Psoas muscle (tissue), 8 donors: ENCODE results near the gene CNDP2. TPM values are rescaled to one million over a fixed set of nuclear protein-coding genes. Genes with fewer than 3 reads are reported as not detected.

Experiments
- ATAC-seq, 4 donors: fragments of 200-7000 bp; cut with Tn5 transposase; one replicate each; pipeline ENCODE4 v1.9.1; 2020; ENCODE audit warnings: moderate library complexity in 3 of 4, mild to moderate bottlenecking in 2 of 4
- DNase-seq, 2 donors: peaks; one replicate each; pipeline ENCODE4 v3.0.0-alpha.2; 2020
- H3K27ac ChIP-seq: fragments of 200-600 bp; one replicate; pipeline ENCODE4 v1.8.0; 2022
- H3K27me3 ChIP-seq, 3 donors: fragments of 200-600 bp in 1 of 3; one replicate each; pipeline versions ENCODE4 v1.6.1 to v1.8.0; 2013 to 2022; ENCODE audit warnings: low read length in 2 of 3, mild to moderate bottlenecking in 2 of 3, moderate library complexity in 1 of 3; ENCODE audit not compliant: insufficient read depth in 3 of 3
- H3K36me3 ChIP-seq, 2 donors: fragments of 200-600 bp in 1 of 2; one replicate each; pipeline versions ENCODE4 v1.6.1 to v1.8.0; 2013 to 2022; ENCODE audit warnings: low read depth in 1 of 2, mild to moderate bottlenecking in 1 of 2, moderate library complexity in 1 of 2; ENCODE audit not compliant: insufficient read depth in 1 of 2
- H3K4me1 ChIP-seq: fragments of 200-600 bp; one replicate; pipeline ENCODE4 v1.8.0; 2022
- H3K4me3 ChIP-seq: fragments of 200-600 bp; one replicate; pipeline ENCODE4 v1.8.0; 2022; ENCODE audit warnings: mild to moderate bottlenecking
- H3K9me3 ChIP-seq: fragments of 200-600 bp; one replicate; pipeline ENCODE4 v1.8.0; 2022
- WGBS, 3 donors: extraction: QIAGEN DNeasy Blood & Tissue Kit; methylation state at CpG; one replicate each; pipeline versions ENCODE4 v1.1.6 to v1.1.7; 2013; 5-methylcytosine and 5-hydroxymethylcytosine counted together
- intact Hi-C, 2 donors: fragments of 100-400 bp; cut with DNase I; formaldehyde crosslinking; loops; one replicate each; pipeline versions ENCODE4 v1.11.0 to v1.14.2; 2022
- polyA plus RNA-seq, 3 donors: library from polyadenylated mRNA; stranded (reverse); fragments of 200-250 nt; gene quantifications; one replicate each; pipeline ENCODE4 v1.2.3, GENCODE V29; 2013
- total RNA-seq, 4 donors: library from RNA; stranded (reverse); fragmentation: NEBNext Ultra II Directional in 2 of 4; extraction: Animal tissue kit (Norgen Biotek cat#: 25700) in 2 of 4; gene quantifications; one replicate each; pipeline versions ENCODE4 v1.2.1 to v1.2.4, GENCODE V29; 2021 to 2023
- TF ChIP-seq, protein P1 (sequence below): fragments of 200-600 bp; IDR thresholded peaks from one replicate; pipeline ENCODE4 v1.8.0; 2022; ENCODE audit warnings: antibody characterized with exemption
- donor health status: healthy with polysubstance abuse.
- donor health status: DM: no; HTN: no; CAD: no; lungs with moderate emphysema.
- donor health status: Bipolar disorder and iron deficiency.
- donor health status: healthy.
- donor health status: DM: yes; HTN: yes; CAD: no.
- donor health status: DM: no; HTN: no; CAD: no.
- donor health status: DM: no; HTN: no; CAD: no.
- donor health status: DM: yes; HTN: yes; CAD: no.

CNDP2 gene
- total and polyA plus RNA-seq, 7 donors: 24.3 to 51.9 (median 41.4) TPM

DNA sequence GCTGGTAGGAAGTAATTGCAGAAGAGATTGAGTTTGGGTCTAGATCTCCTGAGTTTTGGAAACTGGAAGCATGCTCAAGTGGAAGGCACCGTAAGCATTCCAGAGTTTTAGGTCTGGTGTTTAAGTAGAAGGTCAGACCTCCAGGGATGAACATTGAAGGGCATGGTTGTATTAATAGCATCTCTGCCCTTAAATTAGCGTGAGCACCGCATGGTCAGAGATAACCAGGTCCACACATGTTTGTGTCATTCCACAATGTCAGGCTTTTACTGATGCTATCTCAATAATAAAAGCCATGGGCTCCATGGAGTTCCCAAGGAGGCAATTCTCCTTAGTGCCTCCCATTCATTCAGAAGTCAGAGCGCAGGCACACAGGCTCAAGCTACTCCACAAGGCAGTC, 73.2 kb downstream of the CNDP2 start:
- H3K27me3 ChIP-seq: peaks cover 0 to 9% (median 2%) of the 10 kb centered on the region in 3 donors
- ATAC-seq: no peak

DNA sequence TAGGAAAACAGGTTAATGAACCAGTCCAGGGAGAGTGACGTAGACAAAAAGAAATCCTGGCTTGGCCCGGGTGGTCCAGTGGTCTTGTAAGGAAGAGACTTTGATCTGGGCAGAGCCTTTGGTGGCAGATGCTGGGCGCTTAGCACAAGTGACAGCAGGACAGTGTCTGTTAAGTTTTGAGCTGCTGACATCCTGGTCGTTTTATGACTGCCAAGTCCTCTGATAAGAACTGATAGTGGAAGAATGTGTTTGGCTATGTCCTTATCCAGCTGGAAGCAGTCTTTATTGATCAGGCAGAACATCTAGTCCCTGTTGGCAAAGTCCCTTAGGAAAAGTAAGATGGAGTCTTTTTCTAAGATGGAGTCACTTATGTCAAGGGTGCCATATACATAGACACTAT, 74.1 kb downstream of the CNDP2 start:
- no peaks in the 10 kb centered on the region for H3K36me3 ChIP-seq
- no peak for ATAC-seq

More for the DNA sequence above, 73.2 kb downstream of the CNDP2 start:
- Histone ChIP-seq H3K4me1 (no peaks in the 10 kb centered on the region), H3K4me3 (no peak overlapping the region), H3K9me3 (no peaks in the 10 kb centered on the region), H3K27ac (no peak overlapping the region), H3K36me3 (no peaks in the 10 kb centered on the region)
- no peak for DNase-seq
- TF ChIP-seq, protein P1, sequence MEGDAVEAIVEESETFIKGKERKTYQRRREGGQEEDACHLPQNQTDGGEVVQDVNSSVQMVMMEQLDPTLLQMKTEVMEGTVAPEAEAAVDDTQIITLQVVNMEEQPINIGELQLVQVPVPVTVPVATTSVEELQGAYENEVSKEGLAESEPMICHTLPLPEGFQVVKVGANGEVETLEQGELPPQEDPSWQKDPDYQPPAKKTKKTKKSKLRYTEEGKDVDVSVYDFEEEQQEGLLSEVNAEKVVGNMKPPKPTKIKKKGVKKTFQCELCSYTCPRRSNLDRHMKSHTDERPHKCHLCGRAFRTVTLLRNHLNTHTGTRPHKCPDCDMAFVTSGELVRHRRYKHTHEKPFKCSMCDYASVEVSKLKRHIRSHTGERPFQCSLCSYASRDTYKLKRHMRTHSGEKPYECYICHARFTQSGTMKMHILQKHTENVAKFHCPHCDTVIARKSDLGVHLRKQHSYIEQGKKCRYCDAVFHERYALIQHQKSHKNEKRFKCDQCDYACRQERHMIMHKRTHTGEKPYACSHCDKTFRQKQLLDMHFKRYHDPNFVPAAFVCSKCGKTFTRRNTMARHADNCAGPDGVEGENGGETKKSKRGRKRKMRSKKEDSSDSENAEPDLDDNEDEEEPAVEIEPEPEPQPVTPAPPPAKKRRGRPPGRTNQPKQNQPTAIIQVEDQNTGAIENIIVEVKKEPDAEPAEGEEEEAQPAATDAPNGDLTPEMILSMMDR: no peak
- WGBS, 3 donors: 82 to 91% (median 86%) methylated on average over 4 of the region's 4 CpGs
- intact Hi-C loops: no loop called here

DNA sequence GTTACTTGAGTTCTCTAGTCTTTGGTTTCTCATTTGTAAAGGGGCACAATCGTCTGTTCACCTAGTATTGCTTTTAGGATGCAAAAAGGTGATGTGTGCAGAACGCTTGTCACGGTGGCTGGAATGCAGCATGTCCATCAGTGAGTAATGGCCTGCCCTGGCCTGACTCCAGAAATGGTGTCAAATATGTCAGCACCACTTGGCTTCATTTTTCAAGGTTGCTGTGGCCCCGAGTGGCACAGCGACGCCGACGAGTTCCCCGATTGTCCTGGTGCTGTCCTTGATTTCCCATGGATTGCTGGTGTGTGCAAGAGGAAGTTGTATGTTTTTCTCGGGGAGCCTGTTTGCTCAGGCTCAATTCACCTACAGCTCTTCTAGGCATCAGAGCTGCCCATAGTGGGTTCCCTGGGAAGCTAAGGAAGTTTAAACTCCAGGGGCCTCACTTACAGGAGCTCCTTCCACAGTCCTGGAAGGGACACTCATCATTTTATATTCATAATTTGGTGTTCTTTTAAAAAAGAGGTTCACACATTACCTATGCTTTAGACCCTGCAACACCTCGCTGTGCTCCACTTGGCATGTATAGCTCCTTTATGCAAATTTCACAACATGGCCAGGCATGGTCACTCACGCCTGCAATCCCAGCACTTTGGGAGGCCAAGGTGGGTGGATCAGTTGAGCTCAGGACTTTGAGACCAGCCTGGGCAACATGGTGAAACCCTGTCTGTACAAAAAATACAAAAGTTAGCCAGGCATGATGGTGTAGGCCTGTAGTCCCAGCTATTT, 75.9 kb downstream of the CNDP2 start:
- TF ChIP-seq, protein P1: no peak
- H3K36me3 ChIP-seq: no peaks in the 10 kb centered on the region
- no peak overlapping the region for H3K4me3 ChIP-seq
- DNase-seq (no peak), ATAC-seq (no peak)
- WGBS, 3 donors: 75 to 78% (median 78%) methylated on average over 12 of the region's 12 CpGs
- no peaks in the 10 kb centered on the region for H3K9me3 ChIP-seq
- H3K4me1 ChIP-seq: no peaks in the 10 kb centered on the region
- H3K27ac ChIP-seq: no peak overlapping the region
- intact Hi-C loops: no loop called here
- peaks cover 0 to 9% (median 0%) of the 10 kb centered on the region in 3 donors for H3K27me3 ChIP-seq

More for the DNA sequence above, 74.1 kb downstream of the CNDP2 start:
- no peak overlapping the region for H3K4me3 ChIP-seq
- peaks cover 0 to 9% (median 2%) of the 10 kb centered on the region in 3 donors for H3K27me3 ChIP-seq
- no peak for DNase-seq
- no peak overlapping the region for H3K27ac ChIP-seq
- WGBS, 3 donors: 67 to 88% (median 71%) methylated on average over 4 of the region's 4 CpGs
- no peaks in the 10 kb centered on the region for H3K4me1 ChIP-seq
- intact Hi-C loops: no loop called here
- TF ChIP-seq, protein P1: no peak
- H3K9me3 ChIP-seq: no peaks in the 10 kb centered on the region

DNA sequence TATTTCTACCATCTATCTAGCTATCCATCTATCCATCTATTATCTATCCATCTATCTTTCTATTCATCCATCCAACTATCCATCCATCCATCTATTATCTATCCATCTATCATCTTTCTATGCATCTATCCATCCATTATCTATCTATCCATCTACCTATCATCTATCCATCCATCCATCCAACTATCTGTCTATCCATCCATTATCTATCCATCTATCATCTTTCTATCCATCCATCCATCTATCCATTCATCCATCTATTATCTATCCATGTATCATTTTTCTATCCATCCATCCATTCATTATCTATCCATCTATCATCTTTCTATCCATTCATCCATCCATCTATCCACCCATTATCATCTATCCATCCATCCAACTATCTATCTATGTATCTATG, 76.9 kb downstream of the CNDP2 start:
- H3K4me3 ChIP-seq: no peak overlapping the region
- no peak overlapping the region for H3K27ac ChIP-seq
- no peaks in the 10 kb centered on the region for H3K36me3 ChIP-seq
- TF ChIP-seq, protein P1: no peak
- ATAC-seq (no peak), DNase-seq (no peak)
- no peaks in the 10 kb centered on the region for H3K4me1 ChIP-seq
- no peaks in the 10 kb centered on the region for H3K9me3 ChIP-seq
- intact Hi-C loops: no loop called here
- peaks cover 0 to 14% (median 0%) of the 10 kb centered on the region in 3 donors for H3K27me3 ChIP-seq

Other genes with a start within 250 kb of the CNDP2 start
- gene CYB5A, start 204.4 kb upstream of the CNDP2 start, total RNA-seq: 10 to 100 TPM; 13.4 to 27.1 (median 22.1) TPM
- 10 to 100 TPM; 27.0 to 35.6 (median 27.2) TPM for gene CYB5A, start 204.4 kb upstream of the CNDP2 start, polyA plus RNA-seq
- gene C18orf63, start 180.5 kb upstream of the CNDP2 start, total RNA-seq: not detected
- not detected for gene C18orf63, start 180.5 kb upstream of the CNDP2 start, polyA plus RNA-seq
- gene DIPK1C, start 39.1 kb upstream of the CNDP2 start, total RNA-seq: under 1 TPM; 0.07 to 0.67 (median 0.21) TPM
- gene DIPK1C, start 39.1 kb upstream of the CNDP2 start, polyA plus RNA-seq: under 1 TPM; 0.09 to 0.34 (median 0.20) TPM
- not detected for gene CNDP1, start 38.1 kb downstream of the CNDP2 start, total RNA-seq
- gene CNDP1, start 38.1 kb downstream of the CNDP2 start, polyA plus RNA-seq: under 1 TPM in 1 of 3 donors, not detected in 2; 0.04 TPM
- 10 to 100 TPM in 1 of 4 donors, 1 to 10 TPM in 3; 7.9 to 10.2 (median 8.8) TPM for gene ZNF407, start 101.5 kb downstream of the CNDP2 start, total RNA-seq
- gene ZNF407, start 101.5 kb downstream of the CNDP2 start, polyA plus RNA-seq: 1 to 10 TPM; 2.4 to 4.7 (median 3.1) TPM